ENCODE results near the gene MIOS.

Gene MIOS

DNA sequence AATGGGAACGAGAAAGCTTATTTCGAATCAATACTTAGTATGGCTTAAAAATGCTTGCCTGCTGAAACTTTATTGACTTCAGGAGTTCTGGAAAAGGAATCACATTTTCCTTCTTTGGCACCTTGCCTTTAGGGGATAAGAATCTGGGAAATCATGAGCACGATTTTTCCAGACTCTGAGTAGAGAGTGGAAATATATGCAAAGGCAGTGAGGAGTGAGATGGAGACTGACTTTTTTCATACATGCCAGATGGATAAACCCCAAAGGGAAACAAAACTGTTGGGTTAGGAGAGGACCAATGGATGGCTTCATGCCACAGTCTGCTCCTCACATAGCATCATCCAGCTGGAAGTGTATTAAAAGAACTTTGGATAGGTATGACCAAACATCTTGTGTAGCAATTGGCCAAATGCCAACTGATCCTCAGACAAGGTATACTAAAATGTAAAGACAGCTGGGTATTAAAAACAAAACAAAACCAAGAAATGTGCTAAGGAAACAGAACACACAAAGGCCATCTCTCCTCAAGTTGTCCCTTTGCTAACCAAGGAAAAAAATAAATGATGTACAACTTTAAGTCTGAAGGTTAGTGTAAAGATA lies 32.8 kb upstream of the MIOS start:
- Histone ChIP-seq H3K4me1 (ENCODE audit: control insufficient read depth in 2 of 2, insufficient read depth in 2 of 2, low read length in 2 of 2) (no peaks in the 10 kb centered on the region), H3K27me3 (ENCODE audit: control insufficient read depth in 2 of 2, insufficient read depth in 2 of 2, low read length in 2 of 2) (no peaks in the 10 kb centered on the region), H3K36me3 (ENCODE audit: control insufficient read depth in 2 of 2, insufficient read depth in 2 of 2, low read length in 2 of 2) (no peaks in the 10 kb centered on the region), H3K27ac (ENCODE audit: low read depth in 2 of 2, low read length in 2 of 2) (no peak overlapping the region), H3K9me3 (ENCODE audit: control insufficient read depth in 2 of 2, low read length in 2 of 2) (no peaks in the 10 kb centered on the region), H3K9ac (ENCODE audit: low read depth in 1 of 2, low read length in 2 of 2) (no peak overlapping the region), H3K4me3 (ENCODE audit: low read length in 2 of 2) (no peak overlapping the region)

DNA sequence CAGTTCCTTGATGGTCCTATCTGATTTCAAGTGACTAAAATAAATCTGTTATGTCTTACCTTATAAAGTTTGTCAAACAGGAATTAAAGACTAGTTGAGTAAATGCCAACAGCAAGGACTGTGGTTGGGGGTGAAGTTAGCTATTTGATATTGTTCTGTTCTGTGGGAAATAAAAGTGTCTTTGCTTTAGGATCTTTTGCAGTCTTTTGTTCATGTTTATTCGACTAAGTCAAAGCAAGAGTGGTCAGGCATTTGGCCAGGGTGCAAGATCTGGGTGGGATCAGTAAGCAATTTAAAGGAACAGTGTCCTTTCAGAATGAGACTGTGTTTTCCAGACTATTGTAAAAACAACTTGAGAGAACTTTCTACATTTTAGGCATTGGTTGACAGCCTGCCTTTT lies 31.0 kb upstream of the MIOS start, which contains the start of gene COL28A1:
TSS of gene COL28A1 (minus strand) at position 183 of the 400 bp plus-strand sequence. CDS start 2,998 bp downstream, outside the sequence.
- Histone ChIP-seq H3K4me3 (ENCODE audit: low read length in 2 of 2) (no peak within 1 kb of the TSS), H3K36me3 (ENCODE audit: control insufficient read depth in 2 of 2, insufficient read depth in 2 of 2, low read length in 2 of 2) (no peaks in the 10 kb centered on the region), H3K9me3 (ENCODE audit: control insufficient read depth in 2 of 2, low read length in 2 of 2) (no peaks in the 10 kb centered on the region), H3K27ac (ENCODE audit: low read depth in 2 of 2, low read length in 2 of 2) (no peak within 1 kb of the TSS), H3K9ac (ENCODE audit: low read depth in 1 of 2, low read length in 2 of 2) (no peak within 1 kb of the TSS), H3K27me3 (ENCODE audit: control insufficient read depth in 2 of 2, insufficient read depth in 2 of 2, low read length in 2 of 2) (no peaks in the 10 kb centered on the region), H3K4me1 (ENCODE audit: control insufficient read depth in 2 of 2, insufficient read depth in 2 of 2, low read length in 2 of 2) (no peaks in the 10 kb centered on the region)

- Histone ChIP-seq H3K9me3 (ENCODE audit: control insufficient read depth in 2 of 2, low read length in 2 of 2) (no peaks in the 10 kb centered on the region), H3K36me3 (ENCODE audit: control insufficient read depth in 2 of 2, insufficient read depth in 2 of 2, low read length in 2 of 2) (no peaks in the 10 kb centered on the region), H3K27ac (ENCODE audit: low read depth in 2 of 2, low read length in 2 of 2) (no peak overlapping the region), H3K9ac (ENCODE audit: low read depth in 1 of 2, low read length in 2 of 2) (no peak overlapping the region), H3K4me3 (ENCODE audit: low read length in 2 of 2) (no peak overlapping the region), H3K27me3 (ENCODE audit: control insufficient read depth in 2 of 2, insufficient read depth in 2 of 2, low read length in 2 of 2) (no peaks in the 10 kb centered on the region), H3K4me1 (ENCODE audit: control insufficient read depth in 2 of 2, insufficient read depth in 2 of 2, low read length in 2 of 2) (peaks cover under 1% of the 10 kb centered on the region in 2 donors)
Measured at GRCh38 chr7:7536396-7537019, 30.2 kb upstream of the MIOS start.

DNA sequence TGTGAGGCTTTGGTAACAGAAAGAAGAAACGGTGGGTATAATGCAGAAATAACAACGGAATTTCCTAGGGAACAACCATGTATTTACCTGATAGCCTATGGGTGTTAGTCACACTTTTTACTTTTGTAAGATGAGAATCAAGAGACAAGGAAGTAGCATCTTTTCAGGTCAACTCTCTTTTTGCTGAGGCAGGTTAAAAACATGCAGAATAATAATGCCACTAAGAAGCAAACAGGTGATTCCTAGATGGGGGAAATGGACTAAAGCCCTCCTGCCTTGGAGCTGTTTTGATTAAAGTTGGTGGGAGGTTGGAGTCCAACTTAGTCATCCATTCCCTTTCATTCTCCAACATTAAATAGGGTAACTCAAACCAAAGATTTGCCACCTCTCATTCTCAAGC lies 29.0 kb upstream of the MIOS start:
- H3K4me1 ChIP-seq (ENCODE audit: control insufficient read depth in 2 of 2, insufficient read depth in 2 of 2, low read length in 2 of 2): peaks cover 2 to 3% of the 10 kb centered on the region in 2 donors
- H3K9me3 ChIP-seq (ENCODE audit: control insufficient read depth in 2 of 2, low read length in 2 of 2): no peaks in the 10 kb centered on the region
- no peak overlapping the region for H3K4me3 ChIP-seq (ENCODE audit: low read length in 2 of 2)
- H3K27ac ChIP-seq (ENCODE audit: low read depth in 2 of 2, low read length in 2 of 2): no peak overlapping the region
- H3K36me3 ChIP-seq (ENCODE audit: control insufficient read depth in 2 of 2, insufficient read depth in 2 of 2, low read length in 2 of 2): no peaks in the 10 kb centered on the region
- H3K27me3 ChIP-seq (ENCODE audit: control insufficient read depth in 2 of 2, insufficient read depth in 2 of 2, low read length in 2 of 2): no peaks in the 10 kb centered on the region
- no peak overlapping the region for H3K9ac ChIP-seq (ENCODE audit: low read depth in 1 of 2, low read length in 2 of 2)

- Histone ChIP-seq H3K27ac (ENCODE audit: low read depth in 2 of 2, low read length in 2 of 2) (no peak overlapping the region), H3K27me3 (ENCODE audit: control insufficient read depth in 2 of 2, insufficient read depth in 2 of 2, low read length in 2 of 2) (no peaks in the 10 kb centered on the region), H3K4me3 (ENCODE audit: low read length in 2 of 2) (no peak overlapping the region), H3K9me3 (ENCODE audit: control insufficient read depth in 2 of 2, low read length in 2 of 2) (no peaks in the 10 kb centered on the region), H3K36me3 (ENCODE audit: control insufficient read depth in 2 of 2, insufficient read depth in 2 of 2, low read length in 2 of 2) (no peaks in the 10 kb centered on the region), H3K4me1 (ENCODE audit: control insufficient read depth in 2 of 2, insufficient read depth in 2 of 2, low read length in 2 of 2) (peaks cover 2 to 3% of the 10 kb centered on the region in 2 donors), H3K9ac (ENCODE audit: low read depth in 1 of 2, low read length in 2 of 2) (no peak overlapping the region)
Measured at GRCh38 chr7:7539152-7539551, 27.5 kb upstream of the MIOS start.

- Histone ChIP-seq H3K36me3 (ENCODE audit: control insufficient read depth in 2 of 2, insufficient read depth in 2 of 2, low read length in 2 of 2) (no peaks in the 10 kb centered on the region), H3K4me1 (ENCODE audit: control insufficient read depth in 2 of 2, insufficient read depth in 2 of 2, low read length in 2 of 2) (peaks cover 2 to 3% of the 10 kb centered on the region in 2 donors), H3K27ac (ENCODE audit: low read depth in 2 of 2, low read length in 2 of 2) (no peak overlapping the region), H3K4me3 (ENCODE audit: low read length in 2 of 2) (no peak overlapping the region), H3K27me3 (ENCODE audit: control insufficient read depth in 2 of 2, insufficient read depth in 2 of 2, low read length in 2 of 2) (no peaks in the 10 kb centered on the region), H3K9ac (ENCODE audit: low read depth in 1 of 2, low read length in 2 of 2) (no peak overlapping the region), H3K9me3 (ENCODE audit: control insufficient read depth in 2 of 2, low read length in 2 of 2) (no peaks in the 10 kb centered on the region)
Measured at GRCh38 chr7:7539711-7540110, 27.0 kb upstream of the MIOS start.

- Histone ChIP-seq H3K27me3 (ENCODE audit: control insufficient read depth in 2 of 2, insufficient read depth in 2 of 2, low read length in 2 of 2) (no peaks in the 10 kb centered on the region), H3K36me3 (ENCODE audit: control insufficient read depth in 2 of 2, insufficient read depth in 2 of 2, low read length in 2 of 2) (no peaks in the 10 kb centered on the region), H3K9ac (ENCODE audit: low read depth in 1 of 2, low read length in 2 of 2) (no peak overlapping the region), H3K4me1 (ENCODE audit: control insufficient read depth in 2 of 2, insufficient read depth in 2 of 2, low read length in 2 of 2) (peaks cover 2 to 3% of the 10 kb centered on the region in 2 donors), H3K27ac (ENCODE audit: low read depth in 2 of 2, low read length in 2 of 2) (no peak overlapping the region), H3K9me3 (ENCODE audit: control insufficient read depth in 2 of 2, low read length in 2 of 2) (no peaks in the 10 kb centered on the region), H3K4me3 (ENCODE audit: low read length in 2 of 2) (no peak overlapping the region)
Measured at GRCh38 chr7:7542251-7542835, 24.3 kb upstream of the MIOS start.

GRCh38 chr7:7548407-7548806 lies 18.3 kb upstream of the MIOS start:
- no peaks in the 10 kb centered on the region for H3K9me3 ChIP-seq (ENCODE audit: control insufficient read depth in 2 of 2, low read length in 2 of 2)
- no peaks in the 10 kb centered on the region for H3K4me1 ChIP-seq (ENCODE audit: control insufficient read depth in 2 of 2, insufficient read depth in 2 of 2, low read length in 2 of 2)
- H3K27me3 ChIP-seq (ENCODE audit: control insufficient read depth in 2 of 2, insufficient read depth in 2 of 2, low read length in 2 of 2): no peaks in the 10 kb centered on the region
- H3K9ac ChIP-seq (ENCODE audit: low read depth in 1 of 2, low read length in 2 of 2): no peak overlapping the region
- no peak overlapping the region for H3K4me3 ChIP-seq (ENCODE audit: low read length in 2 of 2)
- H3K36me3 ChIP-seq (ENCODE audit: control insufficient read depth in 2 of 2, insufficient read depth in 2 of 2, low read length in 2 of 2): no peaks in the 10 kb centered on the region
- H3K27ac ChIP-seq (ENCODE audit: low read depth in 2 of 2, low read length in 2 of 2): no peak overlapping the region

DNA sequence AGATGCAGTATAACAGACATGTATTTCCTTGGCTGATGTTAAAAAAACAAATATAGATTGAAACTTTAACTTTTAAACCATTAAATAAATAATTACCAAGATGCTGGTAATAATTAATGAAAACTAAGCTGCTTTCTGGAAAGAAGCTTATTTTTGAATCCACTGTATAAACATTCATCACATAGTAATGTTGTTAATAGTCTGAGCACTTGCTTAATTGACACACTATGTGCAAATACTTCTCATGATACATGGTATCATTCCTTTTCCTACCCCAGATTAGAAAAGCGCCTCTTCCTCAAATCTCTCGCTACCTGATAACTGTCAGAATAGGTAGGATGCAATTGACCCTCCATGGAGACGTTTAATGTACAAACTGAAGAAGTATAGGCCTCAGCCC lies 16.0 kb upstream of the MIOS start:
- H3K4me1 ChIP-seq (ENCODE audit: control insufficient read depth in 2 of 2, insufficient read depth in 2 of 2, low read length in 2 of 2): no peaks in the 10 kb centered on the region
- no peak overlapping the region for H3K27ac ChIP-seq (ENCODE audit: low read depth in 2 of 2, low read length in 2 of 2)
- H3K4me3 ChIP-seq (ENCODE audit: low read length in 2 of 2): no peak overlapping the region
- no peaks in the 10 kb centered on the region for H3K27me3 ChIP-seq (ENCODE audit: control insufficient read depth in 2 of 2, insufficient read depth in 2 of 2, low read length in 2 of 2)
- H3K9ac ChIP-seq (ENCODE audit: low read depth in 1 of 2, low read length in 2 of 2): no peak overlapping the region
- no peaks in the 10 kb centered on the region for H3K9me3 ChIP-seq (ENCODE audit: control insufficient read depth in 2 of 2, low read length in 2 of 2)
- H3K36me3 ChIP-seq (ENCODE audit: control insufficient read depth in 2 of 2, insufficient read depth in 2 of 2, low read length in 2 of 2): no peaks in the 10 kb centered on the region

- Histone ChIP-seq H3K36me3 (ENCODE audit: control insufficient read depth in 2 of 2, insufficient read depth in 2 of 2, low read length in 2 of 2) (no peaks in the 10 kb centered on the region), H3K4me1 (ENCODE audit: control insufficient read depth in 2 of 2, insufficient read depth in 2 of 2, low read length in 2 of 2) (no peaks in the 10 kb centered on the region), H3K9me3 (ENCODE audit: control insufficient read depth in 2 of 2, low read length in 2 of 2) (no peaks in the 10 kb centered on the region), H3K4me3 (ENCODE audit: low read length in 2 of 2) (no peak overlapping the region), H3K27ac (ENCODE audit: low read depth in 2 of 2, low read length in 2 of 2) (no peak overlapping the region), H3K9ac (ENCODE audit: low read depth in 1 of 2, low read length in 2 of 2) (no peak overlapping the region), H3K27me3 (ENCODE audit: control insufficient read depth in 2 of 2, insufficient read depth in 2 of 2, low read length in 2 of 2) (no peaks in the 10 kb centered on the region)
Measured at GRCh38 chr7:7552199-7552598, 14.5 kb upstream of the MIOS start.

All from mucosa of rectum (tissue), 2 donors.